H7 (cell line): ENCODE measurements around the gene CCDC187. TPM values are rescaled to one million over a fixed set of nuclear protein-coding genes. Genes with fewer than 3 reads are reported as not detected.

ENCODE experiments used
- DNase-seq: peaks from one replicate; pipeline ENCODE4 v3.0.0; 2012
- H3K27me3 ChIP-seq: 2 replicates; pipeline ENCODE4 v1.6.0; 2011; ENCODE audit warnings: mild to moderate bottlenecking, low read length; ENCODE audit not compliant: control insufficient read depth, insufficient read depth
- H3K36me3 ChIP-seq: replicated peaks from 2 replicates; pipeline ENCODE4 v1.5.1; 2011; ENCODE audit warnings: low read length; ENCODE audit not compliant: control insufficient read depth, insufficient read depth
- H3K4me3 ChIP-seq: 2 replicates; pipeline ENCODE4 v1.5.1; 2011; ENCODE audit warnings: low read depth, mild to moderate bottlenecking, control low read depth, low read length, moderate library complexity; ENCODE audit not compliant: insufficient read depth
- total RNA-seq: library from RNA; depleted of rRNA; stranded (reverse); fragments of >200 nt; shearing (Covaris generic); gene quantifications from 2 replicates; pipeline ENCODE4 v1.2.3, GENCODE V29; 2014

CCDC187 gene
- total RNA-seq, 1 experiment from 2014 or later, result not detected

DNA sequence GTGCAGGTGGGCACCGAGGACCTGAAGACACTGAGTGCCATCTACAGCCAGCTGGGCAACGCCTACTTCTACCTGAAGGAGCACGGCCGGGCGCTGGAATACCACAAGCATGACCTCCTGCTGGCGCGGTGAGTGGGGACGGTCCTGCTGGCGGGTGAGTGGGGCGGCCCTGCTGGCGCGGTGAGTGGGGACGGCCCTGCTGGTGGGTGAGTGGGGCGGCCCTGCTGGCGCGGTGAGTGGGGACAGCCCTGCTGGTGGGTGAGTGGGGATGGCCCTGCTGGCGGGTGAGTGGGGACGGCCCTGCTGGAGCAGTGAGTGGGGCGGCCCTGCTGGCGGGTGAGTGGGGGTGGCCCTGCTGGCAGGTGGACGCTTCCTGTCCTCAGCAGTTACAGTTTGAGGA lies 30.6 kb upstream of the CCDC187 start:
- H3K4me3 ChIP-seq, result no peak overlapping the region
- H3K27me3 ChIP-seq, result no peaks in the 10 kb centered on the region
- no peaks in the 10 kb centered on the region for H3K36me3 ChIP-seq
- DNase-seq, result no peak

DNA sequence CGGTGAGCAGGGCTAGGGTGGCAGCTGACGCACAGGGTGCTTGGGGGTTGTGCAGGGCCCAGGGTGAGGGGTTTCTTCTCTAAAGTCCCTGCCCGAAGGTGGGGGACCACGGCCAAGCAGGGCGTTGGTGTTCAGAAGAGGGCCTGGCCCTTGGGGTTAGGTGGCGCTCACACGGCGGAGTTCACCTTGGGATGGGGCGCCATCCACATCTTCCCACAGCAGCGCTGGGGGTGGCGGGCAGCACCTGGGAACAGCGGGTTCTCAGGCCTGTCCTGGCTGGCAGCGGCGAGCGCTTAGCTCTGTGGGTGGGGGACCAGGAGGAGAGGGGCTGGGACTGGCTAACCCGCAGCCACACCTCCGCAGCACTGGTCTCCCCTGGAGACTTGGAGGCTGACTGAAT lies 29.6 kb upstream of the CCDC187 start:
- H3K4me3 ChIP-seq, result no peak overlapping the region
- DNase-seq, result peak; percentile 77
- H3K36me3 ChIP-seq, result no peaks in the 10 kb centered on the region
- no peaks in the 10 kb centered on the region for H3K27me3 ChIP-seq

DNA sequence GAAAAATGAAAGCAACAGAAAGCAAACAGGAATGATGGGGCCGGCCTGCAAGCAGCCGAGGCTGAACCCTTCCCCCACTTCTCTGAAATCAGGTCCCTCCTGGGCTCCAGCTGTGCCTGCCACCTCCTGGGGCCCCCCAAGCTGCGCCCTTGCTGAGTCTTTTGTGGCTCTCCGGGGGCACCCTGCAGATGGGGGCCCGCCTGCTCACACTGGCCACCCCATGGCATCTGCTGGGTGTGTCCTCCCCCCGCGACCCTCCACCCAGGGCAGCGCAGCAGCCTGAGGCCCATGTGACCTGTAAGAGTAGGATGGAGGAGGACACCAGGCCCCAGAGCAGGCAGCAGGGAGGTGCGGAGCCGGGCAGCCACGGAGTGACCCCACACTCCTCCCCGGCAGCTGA lies 29.2 kb upstream of the CCDC187 start:
- Histone ChIP-seq H3K4me3 (no peak overlapping the region), H3K27me3 (no peaks in the 10 kb centered on the region), H3K36me3 (no peaks in the 10 kb centered on the region)
- peak; percentile 69 for DNase-seq

DNA sequence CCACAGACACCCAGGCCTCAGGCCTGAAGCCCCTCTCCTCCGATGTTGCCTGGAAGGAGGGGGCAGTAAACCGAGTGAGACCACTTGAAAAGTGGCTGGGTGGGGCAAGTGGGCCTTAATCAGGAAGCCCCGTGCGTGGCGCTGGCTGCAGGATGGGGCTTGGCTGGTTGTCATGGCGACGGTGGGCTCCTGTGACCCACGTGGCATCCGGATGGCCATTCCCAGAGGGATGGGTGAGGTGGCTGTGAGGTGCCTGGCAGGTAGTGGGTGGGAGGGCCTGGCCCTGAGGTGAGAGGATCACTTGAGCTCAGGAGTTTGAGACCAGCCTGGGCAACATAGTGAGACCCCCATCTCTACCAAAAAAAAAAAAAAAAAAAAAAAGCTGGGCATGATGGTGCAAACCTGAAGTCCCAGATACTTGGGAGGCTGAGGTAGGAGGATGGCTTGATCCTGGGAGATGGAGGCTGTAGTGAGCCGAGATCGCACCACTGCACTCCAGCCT lies 28.6 kb upstream of the CCDC187 start:
- no peak for DNase-seq
- H3K27me3 ChIP-seq, result no peaks in the 10 kb centered on the region
- no peak overlapping the region for H3K4me3 ChIP-seq
- no peaks in the 10 kb centered on the region for H3K36me3 ChIP-seq

DNA sequence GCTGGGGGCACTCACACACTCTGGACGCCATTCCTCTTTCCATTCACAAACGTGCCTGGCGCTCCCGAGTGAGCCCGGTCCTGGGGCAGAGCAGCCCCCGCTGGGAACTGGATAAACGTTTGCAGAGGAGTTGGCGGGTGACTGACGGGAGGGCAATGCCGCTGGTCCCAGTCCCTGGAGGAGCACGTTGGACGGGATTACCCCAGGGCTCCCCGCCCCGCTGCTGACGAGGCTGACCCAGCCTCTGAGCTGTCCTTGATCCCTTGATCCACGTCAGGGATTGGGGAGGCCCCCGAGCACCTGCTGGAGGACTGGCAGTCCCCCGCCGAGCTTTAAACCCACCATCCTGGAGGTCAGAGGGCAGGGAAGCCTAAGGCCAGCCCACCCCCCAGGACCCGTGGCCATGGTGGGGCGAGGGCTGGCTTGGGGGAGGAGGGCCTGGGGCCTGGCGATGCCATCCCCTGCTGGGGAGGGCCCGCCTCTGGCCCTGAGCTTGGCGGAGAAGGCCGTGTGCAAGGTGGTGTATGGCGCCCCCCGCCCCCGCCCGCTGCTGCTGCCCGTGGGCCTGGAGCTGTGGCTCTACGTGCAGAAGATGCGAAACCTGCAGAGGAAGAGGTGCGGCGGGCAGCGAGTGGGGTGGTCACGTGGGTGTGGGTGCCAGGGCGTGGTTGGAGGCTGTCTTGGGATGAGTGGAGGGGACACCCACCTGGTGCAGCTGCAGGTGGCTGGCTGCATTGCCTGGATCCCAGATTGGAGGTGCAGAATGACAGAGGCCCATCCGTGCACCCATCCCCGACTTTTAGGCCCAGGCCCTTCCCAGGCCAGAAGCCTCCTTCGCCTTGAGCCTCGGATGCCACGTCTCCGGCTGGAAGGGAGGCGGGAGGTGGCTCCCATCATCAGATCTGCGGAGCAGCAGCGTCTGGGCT lies 27.9 kb upstream of the CCDC187 start:
- peak; percentile 72 for DNase-seq
- Histone ChIP-seq H3K4me3 (no peak overlapping the region), H3K27me3 (no peaks in the 10 kb centered on the region), H3K36me3 (no peaks in the 10 kb centered on the region)

DNA sequence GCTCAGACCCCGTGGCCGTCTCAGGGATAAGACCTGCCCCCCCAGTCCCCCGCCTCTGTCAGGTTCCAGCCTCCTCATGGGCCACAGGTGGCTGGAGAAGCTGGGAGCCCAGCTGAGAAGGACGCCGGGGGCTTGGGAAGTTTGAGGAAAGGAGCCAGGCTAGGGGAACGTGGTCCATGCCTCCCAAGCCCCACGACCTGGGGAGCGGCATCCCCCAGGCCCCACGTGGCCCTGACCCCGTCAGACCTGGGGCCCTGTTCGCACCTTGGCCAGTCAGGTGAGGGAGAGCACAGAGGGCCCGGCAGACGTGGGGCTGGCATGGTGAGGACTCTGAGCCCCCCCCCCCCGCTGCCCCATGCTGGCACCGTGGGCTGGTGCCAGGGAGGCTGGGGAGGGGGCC lies 27.1 kb upstream of the CCDC187 start:
- DNase-seq, result no peak
- H3K4me3 ChIP-seq, result no peak overlapping the region

DNA sequence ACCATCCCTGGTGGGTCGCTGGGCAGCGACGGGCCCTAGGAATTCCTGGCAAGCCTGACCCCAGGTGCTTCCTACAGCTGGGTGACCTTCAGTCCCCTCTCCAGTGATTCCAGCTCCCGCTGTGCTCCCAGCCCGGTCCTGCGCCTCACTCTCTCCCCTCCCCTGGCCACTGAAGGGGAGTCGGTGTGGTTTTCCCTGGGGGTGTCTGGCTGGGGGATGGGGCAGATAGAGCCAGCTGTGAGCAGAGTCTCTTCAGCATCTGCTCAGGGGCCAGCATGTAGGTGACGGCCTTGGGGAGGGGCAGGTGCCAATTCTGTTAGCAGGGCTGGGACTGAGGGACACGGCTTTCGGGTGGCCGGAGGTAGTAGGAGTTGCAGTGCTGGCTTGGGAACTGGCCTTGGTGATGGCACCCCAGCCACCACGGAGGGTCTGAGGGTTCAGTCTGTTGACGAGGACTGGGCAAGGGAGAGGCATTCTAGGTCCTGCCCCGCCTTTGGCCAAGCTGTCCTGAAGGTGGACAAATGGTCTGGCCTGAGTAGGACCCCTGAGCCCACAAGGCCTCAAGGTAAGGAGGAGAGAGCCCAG lies 26.6 kb upstream of the CCDC187 start:
- no peaks in the 10 kb centered on the region for H3K27me3 ChIP-seq

More for the DNA sequence above, 27.1 kb upstream of the CCDC187 start:
- Histone ChIP-seq H3K36me3 (no peaks in the 10 kb centered on the region), H3K27me3 (no peaks in the 10 kb centered on the region)

DNA sequence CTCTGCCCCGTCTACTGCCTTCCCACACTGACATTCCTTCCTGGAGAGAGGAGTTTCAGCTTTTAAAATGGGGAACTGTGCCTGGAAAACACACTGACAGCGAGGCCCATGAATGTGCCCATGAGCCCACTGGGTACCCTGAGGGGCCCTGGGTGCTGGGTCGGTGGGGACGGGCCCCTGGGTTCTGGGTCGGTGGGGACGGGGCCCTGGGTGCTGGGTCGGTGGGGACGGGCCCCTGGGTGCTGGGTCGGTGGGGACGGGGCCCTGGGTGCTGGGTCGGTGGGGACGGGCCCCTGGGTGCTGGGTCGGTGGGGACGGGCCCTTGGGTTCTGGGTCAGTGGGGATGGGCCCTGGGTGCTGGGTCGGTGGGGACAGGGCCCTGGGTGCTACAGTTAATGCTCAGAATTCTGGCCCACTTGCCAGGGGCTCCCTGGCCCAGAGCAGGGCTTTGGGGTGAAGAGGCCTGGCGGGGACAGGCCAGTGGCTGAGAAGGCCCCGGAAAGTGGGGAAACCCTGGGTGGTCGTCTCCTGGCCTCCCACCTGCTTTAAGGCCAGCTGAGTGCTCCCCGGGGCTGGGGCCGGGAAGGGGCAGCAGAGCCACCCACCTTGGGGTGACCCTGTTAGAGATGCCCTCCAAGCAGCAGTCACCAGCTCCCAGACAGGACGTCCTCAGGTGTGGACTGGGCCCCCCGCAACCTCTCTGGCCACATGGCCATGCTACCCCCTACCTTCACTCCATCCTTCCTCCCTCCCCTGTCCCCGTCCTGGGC lies 25.9 kb upstream of the CCDC187 start:
- no peaks in the 10 kb centered on the region for H3K36me3 ChIP-seq
- DNase-seq, result no peak
- H3K27me3 ChIP-seq, result no peaks in the 10 kb centered on the region
- H3K4me3 ChIP-seq, result no peak overlapping the region

More for the DNA sequence above, 26.6 kb upstream of the CCDC187 start:
- Histone ChIP-seq H3K36me3 (no peaks in the 10 kb centered on the region), H3K4me3 (no peak overlapping the region)
- DNase-seq, result no peak

DNA sequence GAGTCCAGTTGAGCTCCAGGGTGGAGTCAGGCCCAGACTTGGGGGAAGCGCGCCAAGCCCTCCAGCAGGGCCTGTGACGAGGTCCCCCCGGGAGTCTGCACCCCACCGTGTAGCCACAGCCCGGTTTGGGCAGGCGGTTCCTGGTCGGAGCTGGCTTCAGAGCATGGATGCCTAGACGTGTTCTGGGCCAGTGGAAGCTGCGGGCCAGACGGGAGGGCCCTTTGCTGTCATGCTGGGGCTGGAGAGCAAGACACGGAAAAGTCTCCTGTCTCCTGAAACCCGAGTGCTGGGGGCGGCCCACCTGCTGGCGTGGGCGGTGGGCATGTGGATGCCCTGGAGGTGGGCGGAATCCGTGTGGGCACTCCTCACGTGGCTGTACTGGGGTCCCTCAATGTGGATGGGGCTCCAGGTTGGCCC lies 25.3 kb upstream of the CCDC187 start:
- H3K27me3 ChIP-seq, result no peaks in the 10 kb centered on the region
- H3K4me3 ChIP-seq, result no peak overlapping the region
- H3K36me3 ChIP-seq, result no peaks in the 10 kb centered on the region
- DNase-seq, result no peak

DNA sequence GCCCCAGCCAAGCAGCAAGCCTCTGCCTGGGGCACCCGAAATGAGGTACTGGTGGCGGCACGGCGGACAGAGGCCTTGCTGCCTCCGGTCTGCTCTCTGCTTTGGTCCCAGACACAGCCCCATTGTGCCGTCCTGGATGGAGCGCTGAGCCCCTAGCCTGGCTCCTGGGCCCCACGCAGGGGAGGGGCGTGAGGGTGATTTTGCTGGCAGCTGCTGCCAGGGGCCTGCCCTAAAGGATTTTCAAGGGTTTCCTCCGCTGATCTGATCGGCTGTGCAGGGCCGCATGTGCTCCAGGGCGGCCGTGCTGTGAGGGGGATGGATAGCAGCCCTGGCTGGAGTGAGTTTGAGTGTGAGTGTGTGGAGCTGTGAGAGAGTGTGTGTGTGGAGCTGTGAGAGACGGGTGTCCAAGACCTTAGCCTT lies 24.7 kb upstream of the CCDC187 start:
- Histone ChIP-seq H3K36me3 (no peaks in the 10 kb centered on the region), H3K27me3 (no peaks in the 10 kb centered on the region), H3K4me3 (no peak overlapping the region; the same call in 1 of the 2 replicates)
- DNase-seq, result peak; percentile 88

DNA sequence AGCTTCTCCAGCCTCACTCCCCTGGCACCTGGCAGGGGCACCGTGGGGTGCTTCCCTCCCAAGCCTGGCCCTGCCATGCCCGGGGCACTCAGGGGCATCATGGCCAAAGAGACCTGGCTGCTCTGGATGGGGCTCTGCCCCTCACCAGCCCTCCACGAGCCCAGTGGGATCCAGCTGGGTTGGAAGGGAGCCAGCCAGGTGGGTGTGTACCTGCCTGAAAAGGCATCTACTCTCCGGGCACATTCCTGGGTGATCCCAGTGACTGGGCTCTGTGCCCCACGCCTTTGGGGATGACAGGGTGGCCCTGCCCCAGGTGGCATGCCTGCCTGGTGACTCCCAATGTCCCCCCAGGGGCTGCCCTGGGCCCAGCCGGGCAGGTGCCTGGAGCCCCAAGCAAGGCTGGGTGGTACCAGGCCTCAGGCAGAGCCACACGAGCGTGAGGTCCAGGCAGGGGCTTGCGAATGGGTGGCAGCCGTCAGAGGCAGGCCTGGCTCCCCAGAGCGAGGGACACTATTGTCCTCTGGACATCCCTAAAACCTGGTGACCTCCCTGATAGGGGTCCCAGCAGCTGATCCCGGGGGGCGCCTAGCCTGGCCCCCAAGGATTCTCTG lies 24.2 kb upstream of the CCDC187 start:
- peak; percentile 81 for DNase-seq

DNA sequence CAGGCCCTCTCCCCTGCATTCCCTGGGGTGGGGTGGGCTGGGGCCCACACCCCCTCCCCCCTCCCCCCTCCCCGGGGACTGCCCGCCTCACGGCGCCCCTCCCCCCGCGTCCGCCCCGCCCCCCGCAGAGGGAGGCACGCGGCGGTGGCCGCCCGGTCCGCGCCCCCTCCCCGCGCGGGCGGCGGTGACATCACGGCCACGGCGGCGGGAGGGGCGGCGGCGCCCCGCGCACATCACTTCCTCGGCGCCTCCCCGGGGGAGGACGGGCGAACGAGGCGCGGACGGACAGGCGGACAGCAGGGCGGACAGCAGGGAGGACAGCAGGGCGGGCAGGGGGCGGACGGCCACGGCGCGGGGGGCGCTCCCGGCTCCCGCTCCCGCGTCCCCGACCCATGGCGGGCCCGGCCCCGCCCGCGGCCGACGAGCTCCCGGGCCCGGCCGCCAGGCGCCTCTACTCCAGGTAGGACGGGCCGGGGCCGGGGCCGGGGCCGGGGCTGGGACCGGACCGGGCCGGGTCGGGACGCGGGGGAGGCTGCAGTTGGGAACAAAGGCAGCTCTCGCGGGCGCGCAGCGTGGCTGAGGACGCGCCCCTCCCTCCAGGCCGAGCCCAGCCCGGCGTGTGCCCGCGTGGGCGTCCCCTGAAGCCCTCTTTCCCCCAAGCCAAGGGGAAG lies 23.5 kb upstream of the CCDC187 start, which contains the start of gene GPSM1:
GPSM1 (plus strand) TSS at position 236 of the 671 bp plus-strand sequence; CDS start at position 393, 157 bp downstream.
- DNase-seq, result peak; percentile 95
- Histone ChIP-seq H3K4me3 (peak within 1 kb of the TSS; percentile 41), H3K36me3 (no peaks in the 10 kb centered on the region), H3K27me3 (no peaks in the 10 kb centered on the region)

More for the DNA sequence above, 24.2 kb upstream of the CCDC187 start:
- Histone ChIP-seq H3K27me3 (no peaks in the 10 kb centered on the region), H3K4me3 (peak overlapping the region; percentile 41), H3K36me3 (no peaks in the 10 kb centered on the region)

DNA sequence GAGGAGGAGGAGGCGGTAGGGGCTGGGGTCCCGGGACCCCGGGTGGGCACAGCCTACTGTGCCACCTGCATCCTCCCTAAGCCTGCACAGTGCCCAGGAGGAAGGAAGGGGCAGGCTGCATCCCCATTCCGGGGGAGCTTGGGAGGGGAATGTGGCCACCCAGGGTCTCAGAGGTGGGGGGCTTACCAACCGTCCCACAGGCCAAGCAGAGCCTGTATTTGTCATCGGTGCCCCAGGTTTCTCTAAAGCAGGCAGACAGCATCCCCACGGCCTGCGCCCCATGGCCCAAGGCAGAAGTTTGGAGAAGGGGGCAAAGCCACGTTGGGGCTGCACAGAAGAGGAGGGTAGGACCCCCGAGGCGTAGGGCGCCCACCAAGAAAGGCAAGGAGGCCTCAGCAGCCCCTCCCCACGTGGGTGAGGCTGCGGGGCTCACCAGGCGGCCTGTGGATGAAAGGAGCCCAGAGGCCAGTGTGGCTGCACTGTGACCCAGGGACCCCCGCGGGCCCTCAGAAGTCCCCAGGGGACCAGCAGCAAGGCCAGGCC lies 22.9 kb upstream of the CCDC187 start:
- Histone ChIP-seq H3K36me3 (no peaks in the 10 kb centered on the region), H3K27me3 (no peaks in the 10 kb centered on the region), H3K4me3 (peak overlapping the region; percentile 27)
- DNase-seq, result no peak
